K562 (cell line): ENCODE results near the gene DNAJC17. TPM values are rescaled to one million over a fixed set of nuclear protein-coding genes. Genes with fewer than 3 reads are reported as not detected.

ENCODE experiments used
- ATAC-seq: fragments of 200-7000 bp; cut with Tn5 transposase; 3 replicates; pipeline ENCODE4 v1.9.1; 2020; ENCODE audit warnings: moderate library complexity
- BruUV-seq: library from RNA; stranded (reverse); fragments of 400-500 nt; replicated peaks from 2 replicates; lab custom pipeline; 2021; lab: Mats Ljungman, UMichigan
- CTCF ChIA-PET: fragments of 300-600 bp; formaldehyde crosslinking; extraction: SDS; loops from one replicate; lab custom pipeline; 2021; ENCODE audit warnings: low intra/inter-chr PET ratio; lab: Yijun Ruan, JAX
- POLR2A ChIA-PET: fragments of 300-600, 350-650 bp; sonication (Branson Sonifier 250); formaldehyde crosslinking; extraction: SDS; loops from one replicate; lab custom pipeline; 2021; ENCODE audit warnings: antibody characterized with exemption, inconsistent platforms; lab: Yijun Ruan, JAX
- DNase-seq, 4 experiments: peaks; one replicate each; pipeline versions ENCODE4 v3.0.0 to v3.0.0-alpha.2; 2011 to 2018; ENCODE audit warnings: low spot score in 3 of 4, mixed read lengths in 3 of 4; ENCODE audit errors: extremely low read depth in 1 of 4
- FAIRE-seq: peaks from 2 replicates; lab custom pipeline; 2011; peaks lifted over from hg19 to GRCh38; lab: Jason Lieb, UNC
- H2AFZ ChIP-seq: 2 replicates; pipeline ENCODE4 v1.6.0; 2011; ENCODE audit warnings: low read depth, low read length, control low read depth, inconsistent platforms
- H3K27ac ChIP-seq: fragments of 200-600 bp; 3 replicates; pipeline ENCODE4 v1.8.0; 2011; ENCODE audit warnings: low read depth, mild to moderate bottlenecking, control low read depth, inconsistent platforms, low read length, moderate library complexity, mixed read lengths; ENCODE audit errors: extremely low read depth
- H3K27me3 ChIP-seq, 2 experiments: fragments of 300-600 bp in 1 of 2; 2 replicates in 1 of 2; 3 replicates in 1 of 2; pipeline versions ENCODE4 v1.6.0 to v1.8.0; 2011; ENCODE audit warnings: inconsistent platforms in 2 of 2, low read length in 2 of 2, mild to moderate bottlenecking in 1 of 2, mixed read lengths in 1 of 2, moderate library complexity in 1 of 2; ENCODE audit not compliant: control insufficient read depth in 2 of 2, insufficient read depth in 2 of 2
- H3K36me3 ChIP-seq: fragments of 300-600 bp; 3 replicates; pipeline ENCODE4 v1.8.0; 2011; ENCODE audit warnings: mild to moderate bottlenecking, low read length, inconsistent platforms; ENCODE audit not compliant: control insufficient read depth, insufficient read depth
- H3K4me1 ChIP-seq, 2 experiments: fragments of 200-600 bp in 1 of 2; replicated peaks in 1 of 2; 2 replicates in 1 of 2; 3 replicates in 1 of 2; pipeline versions ENCODE4 v1.5.1 to v1.8.0; 2011; ENCODE audit warnings: inconsistent platforms in 2 of 2, low read length in 2 of 2, mild to moderate bottlenecking in 1 of 2, mixed read lengths in 1 of 2, moderate library complexity in 1 of 2; ENCODE audit not compliant: control insufficient read depth in 2 of 2, insufficient read depth in 2 of 2
- H3K4me2 ChIP-seq: 2 replicates; pipeline ENCODE4 v1.6.1; 2011; ENCODE audit warnings: low read length, control low read depth, inconsistent platforms, mixed read lengths; ENCODE audit not compliant: insufficient read depth
- H3K4me3 ChIP-seq: fragments of 200-600 bp; sonication (generic), shearing (Covaris generic); 2 replicates; pipeline ENCODE4 v1.5.1; 2016; ENCODE audit warnings: control low read depth, inconsistent platforms
- H3K79me2 ChIP-seq: fragments of 200-600 bp; 3 replicates; pipeline ENCODE4 v1.8.0; 2011; ENCODE audit warnings: low read length, inconsistent platforms; ENCODE audit not compliant: control insufficient read depth, insufficient read depth
- H3K9ac ChIP-seq, 2 experiments: 2 replicates each; pipeline versions ENCODE4 v1.6.0 to v1.6.1; 2011; ENCODE audit warnings: low read depth in 2 of 2, low read length in 2 of 2, control low read depth in 1 of 2, inconsistent platforms in 1 of 2, mild to moderate bottlenecking in 1 of 2, mixed read lengths in 1 of 2; ENCODE audit not compliant: insufficient read depth in 1 of 2
- H3K9me1 ChIP-seq: one replicate; pipeline ENCODE4 v1.6.0; 2011; ENCODE audit warnings: inconsistent platforms, mild to moderate bottlenecking, low read length, moderate library complexity; ENCODE audit not compliant: control insufficient read depth, insufficient read depth
- H3K9me3 ChIP-seq: replicated peaks from 2 replicates; pipeline ENCODE4 v1.5.1; 2011; ENCODE audit warnings: low read depth, low read length, inconsistent platforms; ENCODE audit not compliant: control insufficient read depth, insufficient read depth
- H4K20me1 ChIP-seq: replicated peaks from 2 replicates; pipeline ENCODE4 v1.6.1; 2011; ENCODE audit warnings: low read length, inconsistent platforms, mixed read lengths; ENCODE audit not compliant: control insufficient read depth, insufficient read depth
- BHLHE40 ChIP-seq: IDR thresholded peaks from 2 replicates; pipeline ENCODE4 v1.6.1; 2011; ENCODE audit warnings: low read length, improper control_type of control experiment
- KLF6 ChIP-seq: fragments of 250-450 bp; sonication (Bioruptor Pico); IDR thresholded peaks from 2 replicates; pipeline ENCODE4 v1.4.0; 2020; ENCODE audit warnings: mild to moderate bottlenecking, moderate library complexity, borderline replicate concordance
- ZNF586 ChIP-seq: fragments of 450-650 bp; formaldehyde crosslinking; conservative IDR thresholded peaks from 2 replicates; pipeline ENCODE4 v1.4.0; 2020; ENCODE audit warnings: mild to moderate bottlenecking, moderate library complexity
- WGBS: fragments of 100-300 bp; shearing (Covaris generic); methylation state at CpG from one replicate; pipeline ENCODE4 v1.1.6; 2016; ENCODE audit warnings: low coverage, mixed read lengths; ENCODE audit not compliant: insufficient coverage; ENCODE audit errors: missing lambda C conversion rate; 5-methylcytosine and 5-hydroxymethylcytosine counted together
- in situ Hi-C: fragments of 300-500 bp; cut with MboI; formaldehyde crosslinking; loops from 4 replicates; pipeline ENCODE4 v1.15.0; 2018; ENCODE audit warnings: inconsistent platforms, mixed read lengths
- intact Hi-C: fragments of 100-400 bp; cut with micrococcal nuclease; formaldehyde crosslinking; loops from 2 replicates; pipeline ENCODE4 v1.14.2; 2022
- polyA plus RNA-seq, 8 experiments: library from polyadenylated mRNA; depleted of rRNA in 4 of 8; stranded (reverse) in 5 of 8; unstranded in 3 of 8; fragments of >200 nt; fragmentation: Nextera tagmentation in 2 of 8; fragmentation: Illumina TruSeq in 1 of 8; extraction: Ambion mirVana in 2 of 8; extraction: Trizol in 1 of 8; gene quantifications; 2 replicates each; pipeline versions ENCODE4 v1.2.1 to v1.2.3, GENCODE V29; 2011 to 2014; ENCODE audit warnings: inconsistent platforms in 1 of 8, missing spikeins in 1 of 8
- total RNA-seq, 7 experiments: library from RNA; depleted of rRNA in 6 of 7; stranded (reverse); fragments of >200 nt in 6 of 7; fragmentation: Illumina TruSeq in 2 of 7; extraction: Trizol in 2 of 7; gene quantifications; 2 replicates each; pipeline versions ENCODE4 v1.2.1 to v1.2.3, GENCODE V29; 2011 to 2021; ENCODE audit warnings: low replicate concordance in 1 of 7
- TF ChIP-seq, protein P1 (sequence below), 3 experiments: fragments of 200-800 bp in 1 of 3; fragments of 250-450 bp in 1 of 3; fragments of 450-650 bp in 1 of 3; sonication (Bioruptor Pico) in 1 of 3; sonication (Bioruptor generic) in 1 of 3; formaldehyde crosslinking in 1 of 3; IDR thresholded peaks; 2 replicates each; pipeline versions ENCODE4 v1.6.1 to v1.8.0; 2016 to 2022; ENCODE audit warnings: mild to moderate bottlenecking in 2 of 3, missing genetic modification characterization in 2 of 3, missing compliant biosample characterization in 1 of 3, moderate library complexity in 1 of 3

DNAJC17 gene
- total and polyA plus RNA-seq, 9 of the 15 experiments (the other 6 are each of a cell fraction or from before 2014, with no cell fraction given) = 2.4 to 79.4 (median 44.2) TPM

DNA sequence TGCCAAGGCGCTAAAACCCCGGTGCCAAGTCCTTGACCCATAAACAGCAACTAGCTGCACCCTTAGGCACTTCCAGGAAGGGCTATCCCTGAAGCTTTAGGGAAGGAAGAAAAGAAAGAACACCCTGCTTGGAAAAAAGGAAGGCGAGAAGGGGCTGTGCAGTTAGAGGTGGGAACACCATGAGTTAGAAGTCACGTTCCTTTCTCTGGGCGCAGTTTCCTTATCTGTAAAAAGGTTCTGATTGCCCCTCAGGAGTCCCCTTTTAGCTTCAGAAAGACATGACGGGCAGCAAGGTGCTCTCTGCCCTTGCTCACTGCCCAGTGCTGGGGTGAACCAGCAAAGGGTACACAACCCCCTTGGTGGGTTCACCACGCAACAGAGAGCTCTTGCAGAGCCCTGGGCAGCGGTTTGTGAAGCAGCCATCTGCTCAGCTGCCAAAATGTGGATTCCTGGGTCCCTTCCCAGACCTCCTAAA is 42.6 kb downstream of the DNAJC17 start:
- CTCF ChIA-PET = no interaction called here
- Histone ChIP-seq H3K9ac (peak overlapping the region; percentile 72 to 92), H3K4me2 (peak overlapping the region; percentile 88), H3K9me1 (no peaks in the 10 kb centered on the region), H2AFZ (peak overlapping the region; percentile 96), H3K4me3 (peak overlapping the region; percentile 64), H4K20me1 (no peaks in the 10 kb centered on the region; the same call in none of the 2 replicates), H3K36me3 (peaks cover 16% of the 10 kb centered on the region; the same call in 1 of the 3 replicates), H3K27me3 (no peaks in the 10 kb centered on the region), H3K4me1 (peaks cover 21 to 63% of the 10 kb centered on the region in 2 experiments; a peak in 4 of 5 replicates), H3K79me2 (no peaks in the 10 kb centered on the region), H3K27ac (peak overlapping the region; percentile 82), H3K9me3 (no peaks in the 10 kb centered on the region)
- no peak for TF ChIP-seq KLF6 (CRISPR knock-in tag)
- TF ChIP-seq, protein P1, sequence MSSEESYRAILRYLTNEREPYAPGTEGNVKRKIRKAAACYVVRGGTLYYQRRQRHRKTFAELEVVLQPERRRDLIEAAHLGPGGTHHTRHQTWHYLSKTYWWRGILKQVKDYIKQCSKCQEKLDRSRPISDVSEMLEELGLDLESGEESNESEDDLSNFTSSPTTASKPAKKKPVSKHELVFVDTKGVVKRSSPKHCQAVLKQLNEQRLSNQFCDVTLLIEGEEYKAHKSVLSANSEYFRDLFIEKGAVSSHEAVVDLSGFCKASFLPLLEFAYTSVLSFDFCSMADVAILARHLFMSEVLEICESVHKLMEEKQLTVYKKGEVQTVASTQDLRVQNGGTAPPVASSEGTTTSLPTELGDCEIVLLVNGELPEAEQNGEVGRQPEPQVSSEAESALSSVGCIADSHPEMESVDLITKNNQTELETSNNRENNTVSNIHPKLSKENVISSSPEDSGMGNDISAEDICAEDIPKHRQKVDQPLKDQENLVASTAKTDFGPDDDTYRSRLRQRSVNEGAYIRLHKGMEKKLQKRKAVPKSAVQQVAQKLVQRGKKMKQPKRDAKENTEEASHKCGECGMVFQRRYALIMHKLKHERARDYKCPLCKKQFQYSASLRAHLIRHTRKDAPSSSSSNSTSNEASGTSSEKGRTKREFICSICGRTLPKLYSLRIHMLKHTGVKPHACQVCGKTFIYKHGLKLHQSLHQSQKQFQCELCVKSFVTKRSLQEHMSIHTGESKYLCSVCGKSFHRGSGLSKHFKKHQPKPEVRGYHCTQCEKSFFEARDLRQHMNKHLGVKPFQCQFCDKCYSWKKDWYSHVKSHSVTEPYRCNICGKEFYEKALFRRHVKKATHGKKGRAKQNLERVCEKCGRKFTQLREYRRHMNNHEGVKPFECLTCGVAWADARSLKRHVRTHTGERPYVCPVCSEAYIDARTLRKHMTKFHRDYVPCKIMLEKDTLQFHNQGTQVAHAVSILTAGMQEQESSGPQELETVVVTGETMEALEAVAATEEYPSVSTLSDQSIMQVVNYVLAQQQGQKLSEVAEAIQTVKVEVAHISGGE (CRISPR knock-in tag; IDR thresholded peaks at IDR 0.05) = 0 out of 6 replicates have a peak, but pooled peaks of 1 of the 3 experiments have one; percentile 6
- TF ChIP-seq ZNF586 (CRISPR knock-in tag) = 0 out of 2 replicates have a peak, but pooled peaks have one; percentile 40
- TF ChIP-seq BHLHE40 = peak; percentile 54
- intact Hi-C loops = loop anchor here (10.0 kb wide), 1 partner anchor 170 kb away; the partner anchor contains the start of gene KNL1
- ATAC-seq (peak; percentile 0; the same call in 1 of the 3 replicates), DNase-seq (no peak), FAIRE-seq (peak; percentile 23)
- TSS peak; percentile 57 for BruUV-seq
- 20% methylated on average over 8 of the region's 8 CpGs for WGBS
- POLR2A ChIA-PET = interaction anchor here (0.5 to 3.8 kb wide), 14 partner anchors 8 to 434 kb away, joined by 3 to 18 read pairs (median 4); partner anchors contain the start of genes RAD51 and SPINT1
- in situ Hi-C loops = no loop called here
